Panc1 (cell line): Measurements from ENCODE around the gene DBP.

ENCODE experiments used
- POLR2AphosphoS5 ChIP-seq: IDR thresholded peaks from 2 replicates; pipeline ENCODE4 v1.6.1; 2012; ENCODE audit warnings: mild to moderate bottlenecking, low read depth, low read length, moderate library complexity
- SIN3A ChIP-seq: IDR thresholded peaks from 2 replicates; pipeline ENCODE4 v1.6.1; 2012; ENCODE audit warnings: low read depth, mild to moderate bottlenecking, low read length, moderate library complexity, borderline replicate concordance; ENCODE audit not compliant: insufficient read depth
- TCF7L2 ChIP-seq: IDR thresholded peaks from 2 replicates; pipeline ENCODE4 v1.6.1; 2011; ENCODE audit warnings: mild to moderate bottlenecking, low read depth, low read length, inconsistent platforms
- TF ChIP-seq, protein P1 (sequence below): fragments of 450-650 bp; IDR thresholded peaks from 2 replicates; pipeline ENCODE4 v1.5.1; 2017; ENCODE audit warnings: mild to moderate bottlenecking
- TF ChIP-seq, protein P2 (sequence below), 2 experiments: IDR thresholded peaks; 2 replicates each; pipeline ENCODE4 v1.6.1; 2011 to 2012; ENCODE audit warnings: low read depth in 2 of 2, control low read depth in 1 of 2, low read length in 1 of 2, mild to moderate bottlenecking in 1 of 2, moderate library complexity in 1 of 2; ENCODE audit not compliant: insufficient read depth in 1 of 2

GRCh38 chr19:48619692-48620585 lies 17.2 kb downstream of the DBP start:
- TF ChIP-seq SIN3A (no peak), POLR2AphosphoS5 (no peak), TCF7L2 (no peak)
- TF ChIP-seq, protein P1, sequence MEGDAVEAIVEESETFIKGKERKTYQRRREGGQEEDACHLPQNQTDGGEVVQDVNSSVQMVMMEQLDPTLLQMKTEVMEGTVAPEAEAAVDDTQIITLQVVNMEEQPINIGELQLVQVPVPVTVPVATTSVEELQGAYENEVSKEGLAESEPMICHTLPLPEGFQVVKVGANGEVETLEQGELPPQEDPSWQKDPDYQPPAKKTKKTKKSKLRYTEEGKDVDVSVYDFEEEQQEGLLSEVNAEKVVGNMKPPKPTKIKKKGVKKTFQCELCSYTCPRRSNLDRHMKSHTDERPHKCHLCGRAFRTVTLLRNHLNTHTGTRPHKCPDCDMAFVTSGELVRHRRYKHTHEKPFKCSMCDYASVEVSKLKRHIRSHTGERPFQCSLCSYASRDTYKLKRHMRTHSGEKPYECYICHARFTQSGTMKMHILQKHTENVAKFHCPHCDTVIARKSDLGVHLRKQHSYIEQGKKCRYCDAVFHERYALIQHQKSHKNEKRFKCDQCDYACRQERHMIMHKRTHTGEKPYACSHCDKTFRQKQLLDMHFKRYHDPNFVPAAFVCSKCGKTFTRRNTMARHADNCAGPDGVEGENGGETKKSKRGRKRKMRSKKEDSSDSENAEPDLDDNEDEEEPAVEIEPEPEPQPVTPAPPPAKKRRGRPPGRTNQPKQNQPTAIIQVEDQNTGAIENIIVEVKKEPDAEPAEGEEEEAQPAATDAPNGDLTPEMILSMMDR: no peak
- TF ChIP-seq, protein P2, sequence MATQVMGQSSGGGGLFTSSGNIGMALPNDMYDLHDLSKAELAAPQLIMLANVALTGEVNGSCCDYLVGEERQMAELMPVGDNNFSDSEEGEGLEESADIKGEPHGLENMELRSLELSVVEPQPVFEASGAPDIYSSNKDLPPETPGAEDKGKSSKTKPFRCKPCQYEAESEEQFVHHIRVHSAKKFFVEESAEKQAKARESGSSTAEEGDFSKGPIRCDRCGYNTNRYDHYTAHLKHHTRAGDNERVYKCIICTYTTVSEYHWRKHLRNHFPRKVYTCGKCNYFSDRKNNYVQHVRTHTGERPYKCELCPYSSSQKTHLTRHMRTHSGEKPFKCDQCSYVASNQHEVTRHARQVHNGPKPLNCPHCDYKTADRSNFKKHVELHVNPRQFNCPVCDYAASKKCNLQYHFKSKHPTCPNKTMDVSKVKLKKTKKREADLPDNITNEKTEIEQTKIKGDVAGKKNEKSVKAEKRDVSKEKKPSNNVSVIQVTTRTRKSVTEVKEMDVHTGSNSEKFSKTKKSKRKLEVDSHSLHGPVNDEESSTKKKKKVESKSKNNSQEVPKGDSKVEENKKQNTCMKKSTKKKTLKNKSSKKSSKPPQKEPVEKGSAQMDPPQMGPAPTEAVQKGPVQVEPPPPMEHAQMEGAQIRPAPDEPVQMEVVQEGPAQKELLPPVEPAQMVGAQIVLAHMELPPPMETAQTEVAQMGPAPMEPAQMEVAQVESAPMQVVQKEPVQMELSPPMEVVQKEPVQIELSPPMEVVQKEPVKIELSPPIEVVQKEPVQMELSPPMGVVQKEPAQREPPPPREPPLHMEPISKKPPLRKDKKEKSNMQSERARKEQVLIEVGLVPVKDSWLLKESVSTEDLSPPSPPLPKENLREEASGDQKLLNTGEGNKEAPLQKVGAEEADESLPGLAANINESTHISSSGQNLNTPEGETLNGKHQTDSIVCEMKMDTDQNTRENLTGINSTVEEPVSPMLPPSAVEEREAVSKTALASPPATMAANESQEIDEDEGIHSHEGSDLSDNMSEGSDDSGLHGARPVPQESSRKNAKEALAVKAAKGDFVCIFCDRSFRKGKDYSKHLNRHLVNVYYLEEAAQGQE (IDR thresholded peaks at IDR 0.05; ENCODE audit: insufficient read depth in 1 of 2, low read depth in 2 of 2, low read length in 1 of 2): no peak
